Erythroblast (primary cell): ENCODE results near the gene XPNPEP3.

Source experiments
- GATA1 ChIP-seq: IDR thresholded peaks from 2 replicates; pipeline ENCODE4 v1.6.1; 2011; ENCODE audit warnings: low read depth, mild to moderate bottlenecking, control low read depth, low read length, moderate library complexity
- POLR2A ChIP-seq: IDR thresholded peaks from 2 replicates; pipeline ENCODE4 v1.6.1; 2011; ENCODE audit warnings: mild to moderate bottlenecking, low read length

- no peak for TF ChIP-seq POLR2A
- TF ChIP-seq GATA1: no peak
Observed at GRCh38 chr22:40911772-40912171, 54.8 kb downstream of the XPNPEP3 start.
